HK-2 (cell line): ENCODE results near the gene DPT.

Experiments used
- DNase-seq: peaks from one replicate; pipeline ENCODE4 v3.0.0-alpha.2; 2018; ENCODE audit not compliant: unreplicated experiment

Gene DPT

GRCh38 chr1:168664069-168664834 is 64.8 kb downstream of the DPT start:
- DNase-seq, result no peak

- DNase-seq, result no peak
These were observed 72.5 kb downstream of the DPT start for GRCh38 chr1:168656485-168656884.

- no peak for DNase-seq
These were observed 74.6 kb downstream of the DPT start for GRCh38 chr1:168654198-168654915.

DNA sequence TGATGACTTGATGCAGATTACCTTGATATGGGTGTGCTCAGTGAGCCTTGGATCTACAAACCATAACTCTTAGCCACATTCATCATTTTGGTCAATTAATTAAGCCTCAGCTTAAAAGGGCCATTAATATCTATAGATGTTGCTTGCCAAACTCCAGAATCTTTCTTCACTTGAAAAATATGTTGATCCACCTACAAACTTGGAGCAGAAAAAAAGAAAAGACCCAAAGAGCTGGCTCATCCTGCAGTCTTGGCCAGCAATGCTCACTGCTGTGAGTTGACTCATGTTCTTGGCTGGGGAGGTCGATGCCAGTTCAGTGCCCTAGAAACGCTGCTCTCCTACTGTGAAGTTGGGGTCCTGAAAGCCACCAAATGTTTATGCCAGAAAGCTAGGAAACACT is 75.4 kb downstream of the DPT start:
- no peak for DNase-seq

DNA sequence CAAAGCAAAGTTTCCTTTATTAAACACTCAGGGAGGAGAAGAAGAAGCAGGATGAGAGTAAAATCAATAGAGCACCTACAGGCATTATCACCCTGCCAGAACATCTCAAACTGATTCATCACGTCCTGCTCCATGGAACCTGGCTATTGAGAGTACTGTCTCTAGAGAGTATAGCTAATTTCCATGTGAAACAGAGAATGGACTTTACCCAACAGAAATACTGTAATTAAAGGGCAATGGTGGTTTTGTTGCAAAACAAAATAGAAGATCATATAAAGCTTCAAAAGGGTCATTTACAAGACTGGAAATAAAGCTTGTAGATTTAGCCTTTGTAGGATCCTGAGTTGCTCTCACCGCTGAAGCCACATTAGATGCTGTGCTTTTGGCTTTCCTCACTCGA is 83.3 kb downstream of the DPT start:
- DNase-seq, result no peak
